SK-N-SH (cell line): Measurements from ENCODE around the gene OBSCN. TPM values are rescaled to one million over a fixed set of nuclear protein-coding genes. Genes with fewer than 3 reads are reported as not detected.

Source experiments
- CTCF ChIA-PET: fragments of 300-600, 350-600 bp; formaldehyde crosslinking; extraction: SDS; loops from one replicate; lab custom pipeline; 2021; lab: Yijun Ruan, JAX
- POLR2A ChIA-PET: fragments of 350-600 bp; sonication (Branson Sonifier 250); formaldehyde crosslinking; extraction: SDS; loops from one replicate; lab custom pipeline; 2020; ENCODE audit warnings: antibody characterized with exemption, inconsistent platforms; lab: Yijun Ruan, JAX
- DNase-seq: peaks from one replicate; pipeline ENCODE4 v3.0.0; 2012
- H2AFZ ChIP-seq: fragments of 200-600 bp; sonication (generic); 2 replicates; pipeline ENCODE4 v1.8.1; 2016; ENCODE audit warnings: antibody characterized with exemption, mild to moderate bottlenecking, low read depth
- H3F3A ChIP-seq: fragments of 200-600 bp; sonication (generic); replicated peaks from 2 replicates; pipeline ENCODE3; 2016; ENCODE audit warnings: antibody characterized with exemption, mild to moderate bottlenecking; ENCODE audit not compliant: insufficient read depth
- H3K27ac ChIP-seq, 2 experiments: fragments of 200-500 bp in 1 of 2; fragments of 200-600 bp in 1 of 2; sonication (Bioruptor generic) in 1 of 2; sonication (generic), shearing (Covaris generic) in 1 of 2; 2 replicates each; pipeline versions ENCODE4 v1.5.1 to v1.6.1; 2014 to 2016; ENCODE audit warnings: low read depth in 2 of 2, inconsistent platforms in 1 of 2, low read length in 1 of 2, mild to moderate bottlenecking in 1 of 2, mixed read lengths in 1 of 2
- H3K27me3 ChIP-seq: fragments of 200-600 bp; sonication (generic), shearing (Covaris generic); 2 replicates; pipeline ENCODE4 v1.6.1; 2016; ENCODE audit warnings: mixed run types; ENCODE audit not compliant: insufficient read depth
- H3K36me3 ChIP-seq, 2 experiments: fragments of 200-500 bp in 1 of 2; fragments of 200-600 bp in 1 of 2; sonication (Bioruptor generic) in 1 of 2; sonication (generic) in 1 of 2; replicated peaks in 1 of 2; 2 replicates each; pipeline versions ENCODE3 to v1.5.1; 2014 to 2016; ENCODE audit warnings: low read length in 1 of 2, mild to moderate bottlenecking in 1 of 2; ENCODE audit not compliant: insufficient read depth in 2 of 2, control insufficient read depth in 1 of 2
- H3K4me1 ChIP-seq, 2 experiments: fragments of 200-500 bp in 1 of 2; fragments of 200-600 bp in 1 of 2; sonication (Bioruptor generic) in 1 of 2; sonication (generic), shearing (Covaris generic) in 1 of 2; 2 replicates each; pipeline versions ENCODE4 v1.5.1 to v1.6.1; 2014 to 2016; ENCODE audit warnings: low read depth in 1 of 2, low read length in 1 of 2, mixed run types in 1 of 2; ENCODE audit not compliant: insufficient read depth in 2 of 2, control insufficient read depth in 1 of 2
- H3K4me2 ChIP-seq: fragments of 200-600 bp; sonication (generic), shearing (Covaris generic); 2 replicates; pipeline ENCODE4 v1.6.1; 2017; ENCODE audit warnings: mixed run types
- H3K4me3 ChIP-seq, 2 experiments: fragments of 200-500 bp in 1 of 2; fragments of 200-600 bp in 1 of 2; sonication (Bioruptor generic) in 1 of 2; sonication (generic), shearing (Covaris generic) in 1 of 2; 2 replicates each; pipeline versions ENCODE4 v1.5.1 to v1.8.1; 2014 to 2016; ENCODE audit warnings: low read depth in 2 of 2, inconsistent platforms in 1 of 2, low read length in 1 of 2, mild to moderate bottlenecking in 1 of 2, mixed read lengths in 1 of 2, moderate library complexity in 1 of 2
- H3K79me2 ChIP-seq: fragments of 200-600 bp; sonication (generic); 2 replicates; pipeline ENCODE4 v1.8.1; 2017; ENCODE audit warnings: mild to moderate bottlenecking; ENCODE audit not compliant: insufficient read depth
- H3K9ac ChIP-seq: fragments of 200-600 bp; sonication (generic); 2 replicates; pipeline ENCODE4 v1.6.1; 2017; ENCODE audit warnings: mixed run types
- H3K9me2 ChIP-seq: fragments of 200-600 bp; sonication (generic); 2 replicates; pipeline ENCODE4 v1.6.1; 2017; ENCODE audit warnings: mixed run types
- H3K9me3 ChIP-seq: fragments of 200-600 bp; sonication (generic); 2 replicates; pipeline ENCODE4 v1.6.1; 2017; ENCODE audit warnings: mixed run types, mild to moderate bottlenecking, moderate library complexity
- H4K20me1 ChIP-seq: fragments of 200-600 bp; sonication (generic); 2 replicates; pipeline ENCODE4 v1.6.1; 2017; ENCODE audit warnings: mild to moderate bottlenecking, mixed run types; ENCODE audit not compliant: insufficient read depth
- ELF1 ChIP-seq: IDR thresholded peaks from 2 replicates; pipeline ENCODE4 v1.4.0; 2012
- EP300 ChIP-seq, 2 experiments: IDR thresholded peaks; 2 replicates each; pipeline versions ENCODE4 v1.4.0 to v1.6.1; 2012; ENCODE audit warnings: borderline replicate concordance in 1 of 2, low read depth in 1 of 2, low read length in 1 of 2
- EZH2phosphoT487 ChIP-seq: fragments of 200-600 bp; sonication (generic); IDR thresholded peaks from 2 replicates; pipeline ENCODE4 v1.6.1; 2017; ENCODE audit warnings: low read depth, mixed run types, mild to moderate bottlenecking, antibody characterized with exemption, moderate library complexity, borderline replicate concordance
- FOXJ3 ChIP-seq: sonication (generic); formaldehyde crosslinking; IDR thresholded peaks from 2 replicates; pipeline ENCODE4 v1.5.1; 2020; ENCODE audit warnings: mild to moderate bottlenecking, missing genetic modification reagents
- FOXM1 ChIP-seq: IDR thresholded peaks from 2 replicates; pipeline ENCODE4 v1.4.0; 2012; ENCODE audit warnings: low read depth, mild to moderate bottlenecking
- GABPA ChIP-seq: IDR thresholded peaks from 2 replicates; pipeline ENCODE4 v1.4.0; 2012; ENCODE audit warnings: low read depth, mild to moderate bottlenecking
- GATA2 ChIP-seq: sonication (generic); formaldehyde crosslinking; IDR thresholded peaks from 2 replicates; pipeline ENCODE4 v1.5.0; 2020; ENCODE audit warnings: mild to moderate bottlenecking, missing genetic modification reagents
- JUND ChIP-seq: IDR thresholded peaks from 2 replicates; pipeline ENCODE4 v1.4.0; 2012
- MEF2A ChIP-seq: IDR thresholded peaks from 2 replicates; pipeline ENCODE4 v1.4.0; 2012; ENCODE audit warnings: low read depth, borderline replicate concordance
- NFIC ChIP-seq: IDR thresholded peaks from 2 replicates; pipeline ENCODE4 v1.4.0; 2012; ENCODE audit warnings: borderline replicate concordance
- POLR2AphosphoS5 ChIP-seq: IDR thresholded peaks from 2 replicates; pipeline ENCODE4 v1.6.1; 2012; ENCODE audit warnings: low read depth, low read length
- RAD21 ChIP-seq: IDR thresholded peaks from 2 replicates; pipeline ENCODE4 v1.6.1; 2012; ENCODE audit warnings: mild to moderate bottlenecking, low read length
- RXRA ChIP-seq: IDR thresholded peaks from 2 replicates; pipeline ENCODE4 v1.4.0; 2012; ENCODE audit warnings: low read depth, mild to moderate bottlenecking, borderline replicate concordance
- SIN3A ChIP-seq: IDR thresholded peaks from 2 replicates; pipeline ENCODE4 v1.6.1; 2012; ENCODE audit warnings: low read depth, mild to moderate bottlenecking, low read length, moderate library complexity, borderline replicate concordance
- SMC3 ChIP-seq: IDR thresholded peaks from 2 replicates; pipeline ENCODE4 v1.6.1; 2012; ENCODE audit warnings: low read depth, low read length, improper control_type of control experiment
- TAF1 ChIP-seq: IDR thresholded peaks from 2 replicates; pipeline ENCODE4 v1.6.1; 2012; ENCODE audit warnings: low read depth, mild to moderate bottlenecking, low read length, moderate library complexity, borderline replicate concordance
- WGBS: methylation state at CpG from one replicate; pipeline ENCODE4 v1.1.6; 2017; ENCODE audit warnings: low lambda C conversion rate; 5-methylcytosine and 5-hydroxymethylcytosine counted together
- polyA plus RNA-seq, 3 experiments: library from polyadenylated mRNA; depleted of rRNA; stranded (reverse); fragments of >200 nt; gene quantifications; 2 replicates each; pipeline ENCODE4 v1.2.3, GENCODE V29; 2012
- TF ChIP-seq, protein P1 (sequence below): IDR thresholded peaks from 2 replicates; pipeline ENCODE4 v1.4.0; 2012; ENCODE audit warnings: low read depth, borderline replicate concordance
- TF ChIP-seq, protein P2 (sequence below): fragments of 150-350 bp; IDR thresholded peaks from 2 replicates; pipeline ENCODE4 v1.6.1; 2016; ENCODE audit warnings: mild to moderate bottlenecking, low read depth, low read length
- TF ChIP-seq, protein P3 (sequence below): fragments of 200-600 bp; sonication (generic); IDR thresholded peaks from 2 replicates; pipeline ENCODE4 v1.6.1; 2017; ENCODE audit warnings: antibody characterized with exemption, mild to moderate bottlenecking, moderate library complexity
- TF ChIP-seq, protein P4 (sequence below): IDR thresholded peaks from 2 replicates; pipeline ENCODE4; 2012

OBSCN gene
- polyA plus RNA-seq, 1 of the 3 experiments (the other 2 are of a cell fraction) = 4.0 TPM

DNA sequence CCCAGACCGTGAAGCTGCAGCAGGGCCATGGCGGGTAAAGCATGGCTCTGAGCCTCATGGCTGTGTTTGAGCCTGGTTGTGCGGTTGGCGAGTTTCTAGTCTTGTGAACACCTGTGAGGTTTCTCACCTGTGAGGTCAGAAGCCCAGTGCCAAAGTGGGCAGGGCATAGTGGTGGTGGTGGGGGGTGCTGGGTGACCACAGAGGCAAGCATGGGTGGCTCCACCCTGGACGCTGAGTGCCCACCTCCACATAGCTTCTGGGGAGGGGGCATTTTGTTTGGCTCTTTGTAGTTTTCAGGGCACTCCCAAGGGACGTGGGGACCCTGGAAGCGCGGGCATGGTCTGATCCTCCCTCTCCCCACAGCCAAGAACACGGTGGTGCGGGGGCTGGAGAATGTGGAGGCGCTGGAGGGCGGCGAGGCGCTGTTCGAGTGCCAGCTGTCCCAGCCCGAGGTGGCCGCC, 107.7 kb downstream of the OBSCN start:
- CTCF ChIA-PET = no interaction called here
- DNase-seq = no peak
- Histone ChIP-seq H3K9me3 (no peaks in the 10 kb centered on the region), H3K79me2 (no peaks in the 10 kb centered on the region), H4K20me1 (no peaks in the 10 kb centered on the region), H3K4me2 (no peak overlapping the region), H2AFZ (no peak overlapping the region), H3K4me1 (no peaks in the 10 kb centered on the region), H3K9me2 (no peaks in the 10 kb centered on the region), H3K27ac (no peak overlapping the region), H3K9ac (no peak overlapping the region), H3F3A (no peaks in the 10 kb centered on the region), H3K4me3 (no peak overlapping the region), H3K36me3 (no peaks in the 10 kb centered on the region), H3K27me3 (no peaks in the 10 kb centered on the region)
- WGBS = 70% methylated on average over 10 of the region's 17 CpGs
- TF ChIP-seq SIN3A (no peak), RAD21 (no peak), FOXJ3 (no peak), EP300 (IDR thresholded peaks at IDR 0.05; ENCODE audit: borderline replicate concordance in 1 of 2, low read depth in 1 of 2, low read length in 1 of 2) (no peak), GABPA (no peak), TAF1 (no peak), JUND (no peak), FOXM1 (no peak)
- TF ChIP-seq, protein P1, sequence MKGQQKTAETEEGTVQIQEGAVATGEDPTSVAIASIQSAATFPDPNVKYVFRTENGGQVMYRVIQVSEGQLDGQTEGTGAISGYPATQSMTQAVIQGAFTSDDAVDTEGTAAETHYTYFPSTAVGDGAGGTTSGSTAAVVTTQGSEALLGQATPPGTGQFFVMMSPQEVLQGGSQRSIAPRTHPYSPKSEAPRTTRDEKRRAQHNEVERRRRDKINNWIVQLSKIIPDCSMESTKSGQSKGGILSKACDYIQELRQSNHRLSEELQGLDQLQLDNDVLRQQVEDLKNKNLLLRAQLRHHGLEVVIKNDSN = no peak
- TF ChIP-seq, protein P2, sequence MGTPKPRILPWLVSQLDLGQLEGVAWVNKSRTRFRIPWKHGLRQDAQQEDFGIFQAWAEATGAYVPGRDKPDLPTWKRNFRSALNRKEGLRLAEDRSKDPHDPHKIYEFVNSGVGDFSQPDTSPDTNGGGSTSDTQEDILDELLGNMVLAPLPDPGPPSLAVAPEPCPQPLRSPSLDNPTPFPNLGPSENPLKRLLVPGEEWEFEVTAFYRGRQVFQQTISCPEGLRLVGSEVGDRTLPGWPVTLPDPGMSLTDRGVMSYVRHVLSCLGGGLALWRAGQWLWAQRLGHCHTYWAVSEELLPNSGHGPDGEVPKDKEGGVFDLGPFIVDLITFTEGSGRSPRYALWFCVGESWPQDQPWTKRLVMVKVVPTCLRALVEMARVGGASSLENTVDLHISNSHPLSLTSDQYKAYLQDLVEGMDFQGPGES = no peak
- POLR2A ChIA-PET = no interaction called here

DNA sequence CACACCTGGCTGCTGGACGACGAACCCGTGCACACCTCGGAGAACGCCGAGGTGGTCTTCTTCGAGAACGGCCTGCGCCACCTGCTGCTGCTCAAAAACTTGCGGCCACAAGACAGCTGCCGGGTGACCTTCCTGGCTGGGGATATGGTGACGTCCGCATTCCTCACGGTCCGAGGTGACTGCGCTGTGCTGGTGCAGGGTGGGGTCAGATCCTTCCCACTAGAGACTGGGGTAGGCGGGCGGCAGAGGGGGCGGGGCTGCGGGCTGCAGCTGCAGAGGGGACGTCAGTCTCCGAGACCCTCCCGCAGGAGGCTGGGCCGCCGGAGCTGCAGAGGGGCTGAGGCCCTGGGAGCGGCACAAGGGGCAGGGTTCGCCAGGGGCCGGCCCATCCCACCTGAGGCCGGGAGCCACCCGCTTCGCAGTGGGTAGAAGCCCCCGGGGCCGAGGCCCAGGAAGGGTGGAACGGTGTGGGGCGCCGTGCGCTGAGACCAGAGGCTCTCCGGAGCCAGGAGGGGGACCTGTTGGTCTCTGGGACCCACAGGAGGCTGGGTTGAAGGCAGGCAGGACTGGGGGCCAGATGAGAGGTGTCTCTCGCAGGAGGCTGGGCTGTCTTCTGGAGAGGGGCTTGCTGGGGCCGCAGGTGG, 108.2 kb downstream of the OBSCN start:
- CTCF ChIA-PET = no interaction called here
- TF ChIP-seq SMC3 (no peak), MEF2A (no peak), GABPA (no peak), JUND (no peak), NFIC (no peak), GATA2 (no peak), RXRA (no peak), EZH2phosphoT487 (no peak), FOXM1 (no peak), RAD21 (no peak), ELF1 (no peak), POLR2AphosphoS5 (no peak)
- TF ChIP-seq, protein P3, sequence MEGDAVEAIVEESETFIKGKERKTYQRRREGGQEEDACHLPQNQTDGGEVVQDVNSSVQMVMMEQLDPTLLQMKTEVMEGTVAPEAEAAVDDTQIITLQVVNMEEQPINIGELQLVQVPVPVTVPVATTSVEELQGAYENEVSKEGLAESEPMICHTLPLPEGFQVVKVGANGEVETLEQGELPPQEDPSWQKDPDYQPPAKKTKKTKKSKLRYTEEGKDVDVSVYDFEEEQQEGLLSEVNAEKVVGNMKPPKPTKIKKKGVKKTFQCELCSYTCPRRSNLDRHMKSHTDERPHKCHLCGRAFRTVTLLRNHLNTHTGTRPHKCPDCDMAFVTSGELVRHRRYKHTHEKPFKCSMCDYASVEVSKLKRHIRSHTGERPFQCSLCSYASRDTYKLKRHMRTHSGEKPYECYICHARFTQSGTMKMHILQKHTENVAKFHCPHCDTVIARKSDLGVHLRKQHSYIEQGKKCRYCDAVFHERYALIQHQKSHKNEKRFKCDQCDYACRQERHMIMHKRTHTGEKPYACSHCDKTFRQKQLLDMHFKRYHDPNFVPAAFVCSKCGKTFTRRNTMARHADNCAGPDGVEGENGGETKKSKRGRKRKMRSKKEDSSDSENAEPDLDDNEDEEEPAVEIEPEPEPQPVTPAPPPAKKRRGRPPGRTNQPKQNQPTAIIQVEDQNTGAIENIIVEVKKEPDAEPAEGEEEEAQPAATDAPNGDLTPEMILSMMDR = no peak
- TF ChIP-seq, protein P1 = no peak
- TF ChIP-seq, protein P4, sequence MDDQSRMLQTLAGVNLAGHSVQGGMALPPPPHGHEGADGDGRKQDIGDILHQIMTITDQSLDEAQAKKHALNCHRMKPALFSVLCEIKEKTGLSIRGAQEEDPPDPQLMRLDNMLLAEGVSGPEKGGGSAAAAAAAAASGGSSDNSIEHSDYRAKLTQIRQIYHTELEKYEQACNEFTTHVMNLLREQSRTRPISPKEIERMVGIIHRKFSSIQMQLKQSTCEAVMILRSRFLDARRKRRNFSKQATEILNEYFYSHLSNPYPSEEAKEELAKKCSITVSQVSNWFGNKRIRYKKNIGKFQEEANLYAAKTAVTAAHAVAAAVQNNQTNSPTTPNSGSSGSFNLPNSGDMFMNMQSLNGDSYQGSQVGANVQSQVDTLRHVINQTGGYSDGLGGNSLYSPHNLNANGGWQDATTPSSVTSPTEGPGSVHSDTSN = no peak

More for the DNA sequence above, 108.2 kb downstream of the OBSCN start:
- H2AFZ ChIP-seq = no peak overlapping the region
- H3K27me3 ChIP-seq = no peaks in the 10 kb centered on the region
- H3K36me3 ChIP-seq = no peaks in the 10 kb centered on the region
- no peaks in the 10 kb centered on the region for H3F3A ChIP-seq
- no peaks in the 10 kb centered on the region for H3K9me3 ChIP-seq
- no peak overlapping the region for H3K27ac ChIP-seq
- no peaks in the 10 kb centered on the region for H4K20me1 ChIP-seq
- no peak overlapping the region for H3K4me2 ChIP-seq
- 83% methylated on average over 17 of the region's 40 CpGs for WGBS
- H3K9ac ChIP-seq = no peak overlapping the region
- no peaks in the 10 kb centered on the region for H3K79me2 ChIP-seq
- DNase-seq = no peak
- H3K4me3 ChIP-seq = no peak overlapping the region
- POLR2A ChIA-PET = no interaction called here
- no peaks in the 10 kb centered on the region for H3K4me1 ChIP-seq
- no peaks in the 10 kb centered on the region for H3K9me2 ChIP-seq
